Stimulated activated CD8-positive, alpha-beta memory T cell treated with anti-CD3 and anti-CD28 coated beads, Interleukin-15, amount 100 ng/mL, for 1 hour (primary cell): ENCODE results near the gene ADAP1.

Source experiments
- DNase-seq: peaks from one replicate; pipeline ENCODE4 v3.0.0-alpha.2; 2020; ENCODE audit warnings: low read depth

Gene ADAP1

GRCh38 chr7:922334-923107 is 32.0 kb downstream of the ADAP1 start:
- DNase-seq = no peak

- DNase-seq = no peak
These were observed 32.7 kb downstream of the ADAP1 start for GRCh38 chr7:921581-922333.

- no peak for DNase-seq
These were observed 33.4 kb downstream of the ADAP1 start for GRCh38 chr7:921071-921461.

GRCh38 chr7:920351-921070 is 34.0 kb downstream of the ADAP1 start:
- DNase-seq = no peak

GRCh38 chr7:919924-920341 is 34.5 kb downstream of the ADAP1 start:
- no peak for DNase-seq

- no peak for DNase-seq
These were observed 35.4 kb downstream of the ADAP1 start for GRCh38 chr7:919114-919442.

- no peak for DNase-seq
These were observed 35.9 kb downstream of the ADAP1 start for GRCh38 chr7:918441-919113.

- no peak for DNase-seq
These were observed 36.4 kb downstream of the ADAP1 start for GRCh38 chr7:918118-918425.

GRCh38 chr7:917255-918117 is 37.0 kb downstream of the ADAP1 start:
- no peak for DNase-seq

- DNase-seq = no peak
These were observed 38.1 kb downstream of the ADAP1 start for GRCh38 chr7:916291-916941.

- no peak for DNase-seq
These were observed 38.9 kb downstream of the ADAP1 start for GRCh38 chr7:915291-916218.

GRCh38 chr7:914521-915194 is 39.8 kb downstream of the ADAP1 start:
- DNase-seq = no peak

- DNase-seq = no peak
These were observed 40.6 kb downstream of the ADAP1 start for GRCh38 chr7:913736-914520.

GRCh38 chr7:911791-912480 is 42.5 kb downstream of the ADAP1 start:
- DNase-seq = no peak

GRCh38 chr7:910931-911431 is 43.5 kb downstream of the ADAP1 start:
- no peak for DNase-seq

GRCh38 chr7:910441-910861 is 44.0 kb downstream of the ADAP1 start:
- no peak for DNase-seq
